Uterus (tissue), 4 donors: ENCODE data around the gene SLC5A5. TPM values are rescaled to one million over a fixed set of nuclear protein-coding genes. Genes with fewer than 3 reads are reported as not detected.

ENCODE experiments used
- DNase-seq, 2 donors: peaks; one replicate each; pipeline ENCODE4 v3.0.0-alpha.2; 2019 to 2020
- H3K27ac ChIP-seq, 2 donors: fragments of 200-600 bp; sonication (generic); 1 replicate in 1 of 2; 2 replicates in 1 of 2; pipeline ENCODE4 v1.5.1; 2016 to 2018
- H3K27me3 ChIP-seq, 2 donors: fragments of 200-600 bp; sonication (generic); one replicate each; pipeline ENCODE4 v1.5.1; 2018 to 2019; ENCODE audit warnings: control low read depth in 1 of 2
- H3K36me3 ChIP-seq, 2 donors: fragments of 200-600 bp; sonication (generic); one replicate each; pipeline ENCODE4 v1.5.1; 2019; ENCODE audit warnings: control low read depth in 1 of 2
- H3K4me1 ChIP-seq, 2 donors: fragments of 200-600 bp; sonication (generic); one replicate each; pipeline ENCODE4 v1.5.1; 2018 to 2019; ENCODE audit warnings: control low read depth in 1 of 2
- H3K4me3 ChIP-seq, 2 donors: fragments of 200-600 bp; sonication (generic); 1 replicate in 1 of 2; 2 replicates in 1 of 2; pipeline ENCODE4 v1.5.1; 2018 to 2019; ENCODE audit warnings: mild to moderate bottlenecking in 1 of 2
- H3K9me3 ChIP-seq, 2 donors: fragments of 200-600 bp; sonication (generic); one replicate each; pipeline ENCODE4 v1.5.1; 2019; ENCODE audit warnings: control low read depth in 1 of 2
- POLR2A ChIP-seq, 2 donors: fragments of 450-650 bp; IDR thresholded peaks; one replicate each; pipeline ENCODE4 v1.6.1; 2016; ENCODE audit warnings: antibody characterized with exemption in 2 of 2, mild to moderate bottlenecking in 1 of 2, moderate library complexity in 1 of 2
- intact Hi-C: fragments of 100-400 bp; cut with DNase I; formaldehyde crosslinking; loops from one replicate; pipeline ENCODE4 v1.15.1; 2023; ENCODE audit warnings: low total_unique reads
- total RNA-seq, 4 donors: library from RNA; depleted of rRNA in 3 of 4; stranded (reverse); fragments of >200 nt in 3 of 4; gene quantifications; one replicate each; pipeline versions ENCODE4 v1.1.0 to v1.2.4, GENCODE V29; 2014 to 2023
- TF ChIP-seq, protein P1 (sequence below), 4 experiments: fragments of 200-600 bp in 2 of 4; fragments of 450-650 bp in 2 of 4; sonication (generic) in 2 of 4; IDR thresholded peaks; one replicate each; pipeline ENCODE4 v1.5.1; 2016 to 2019; ENCODE audit warnings: antibody characterized with exemption in 4 of 4, mild to moderate bottlenecking in 2 of 4, moderate library complexity in 1 of 4
- donor health status: DM: yes; HTN: yes; CAD: no.

Gene SLC5A5
- total RNA-seq, 4 donors from 2014 or later = not detected

DNA sequence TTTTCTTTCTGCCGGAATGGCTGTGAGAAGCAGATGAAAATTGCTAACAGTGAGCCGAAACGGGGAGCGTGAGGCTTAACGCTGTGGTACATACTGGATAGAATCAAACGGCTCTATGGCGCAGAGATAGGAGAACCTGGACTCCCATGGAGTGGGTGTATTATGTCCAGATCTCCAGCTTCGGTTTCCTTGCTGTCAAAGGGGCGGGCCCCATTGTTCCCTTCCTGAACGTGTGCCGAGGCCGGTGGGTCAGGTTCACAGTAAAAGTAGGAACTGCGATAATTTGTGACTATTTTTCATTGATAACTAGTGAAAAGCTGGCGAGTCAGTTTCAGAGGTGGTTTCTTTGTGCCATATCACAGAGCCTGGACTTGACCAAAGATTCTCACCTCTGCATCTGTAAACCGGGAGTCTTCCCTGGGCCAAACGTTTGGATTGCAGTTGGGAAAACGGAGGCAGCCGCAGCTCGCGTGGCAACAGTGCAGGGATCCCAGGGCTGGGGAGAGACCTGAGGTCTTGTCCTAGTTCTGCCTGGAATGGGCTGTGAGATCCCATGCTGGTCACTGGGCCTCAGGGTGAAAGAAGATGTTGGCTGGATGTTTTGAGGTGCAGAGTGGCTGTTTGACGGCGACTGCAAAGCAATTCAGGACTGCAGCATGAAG, 11.3 kb upstream of the SLC5A5 start:
- Histone ChIP-seq H3K27me3 (no peaks in the 10 kb centered on the region), H3K36me3 (no peaks in the 10 kb centered on the region), H3K4me1 (peaks cover 0 to 4% of the 10 kb centered on the region in 2 donors), H3K27ac (peak overlapping the region; percentile 87 to 88), H3K4me3 (peak overlapping the region; percentile 78 to 92), H3K9me3 (no peaks in the 10 kb centered on the region)
- intact Hi-C loops = loop anchor here (10.0 kb wide), 1 partner anchor 134 kb away; no protein-coding TSS in a partner anchor
- TF ChIP-seq POLR2A (IDR thresholded peaks at IDR 0.05) = no peak
- TF ChIP-seq, protein P1, sequence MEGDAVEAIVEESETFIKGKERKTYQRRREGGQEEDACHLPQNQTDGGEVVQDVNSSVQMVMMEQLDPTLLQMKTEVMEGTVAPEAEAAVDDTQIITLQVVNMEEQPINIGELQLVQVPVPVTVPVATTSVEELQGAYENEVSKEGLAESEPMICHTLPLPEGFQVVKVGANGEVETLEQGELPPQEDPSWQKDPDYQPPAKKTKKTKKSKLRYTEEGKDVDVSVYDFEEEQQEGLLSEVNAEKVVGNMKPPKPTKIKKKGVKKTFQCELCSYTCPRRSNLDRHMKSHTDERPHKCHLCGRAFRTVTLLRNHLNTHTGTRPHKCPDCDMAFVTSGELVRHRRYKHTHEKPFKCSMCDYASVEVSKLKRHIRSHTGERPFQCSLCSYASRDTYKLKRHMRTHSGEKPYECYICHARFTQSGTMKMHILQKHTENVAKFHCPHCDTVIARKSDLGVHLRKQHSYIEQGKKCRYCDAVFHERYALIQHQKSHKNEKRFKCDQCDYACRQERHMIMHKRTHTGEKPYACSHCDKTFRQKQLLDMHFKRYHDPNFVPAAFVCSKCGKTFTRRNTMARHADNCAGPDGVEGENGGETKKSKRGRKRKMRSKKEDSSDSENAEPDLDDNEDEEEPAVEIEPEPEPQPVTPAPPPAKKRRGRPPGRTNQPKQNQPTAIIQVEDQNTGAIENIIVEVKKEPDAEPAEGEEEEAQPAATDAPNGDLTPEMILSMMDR (IDR thresholded peaks at IDR 0.05) = no peak
- no peak for DNase-seq

DNA sequence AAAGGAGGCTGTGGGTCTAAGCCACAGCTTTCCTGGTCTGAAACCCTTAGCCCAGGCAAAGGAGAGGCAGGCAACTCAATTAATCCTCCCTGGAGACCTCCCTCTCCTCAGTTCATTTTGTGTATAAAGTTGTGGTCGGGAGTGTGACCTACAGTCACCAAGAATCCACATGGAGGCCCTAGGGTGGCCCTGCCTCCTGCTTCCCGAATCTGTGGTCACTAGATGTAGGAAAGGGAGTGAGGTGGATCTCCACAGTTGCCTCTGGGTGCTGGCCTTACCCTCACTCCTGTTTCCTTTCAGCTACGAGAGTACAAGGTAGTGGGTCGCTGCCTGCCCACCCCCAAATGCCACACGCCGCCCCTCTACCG, 10.8 kb upstream of the SLC5A5 start:
- intact Hi-C loops = loop anchor here (10.0 kb wide), 1 partner anchor 134 kb away; no protein-coding TSS in a partner anchor
- H3K4me1 ChIP-seq = peaks cover 0 to 4% of the 10 kb centered on the region in 2 donors

DNA sequence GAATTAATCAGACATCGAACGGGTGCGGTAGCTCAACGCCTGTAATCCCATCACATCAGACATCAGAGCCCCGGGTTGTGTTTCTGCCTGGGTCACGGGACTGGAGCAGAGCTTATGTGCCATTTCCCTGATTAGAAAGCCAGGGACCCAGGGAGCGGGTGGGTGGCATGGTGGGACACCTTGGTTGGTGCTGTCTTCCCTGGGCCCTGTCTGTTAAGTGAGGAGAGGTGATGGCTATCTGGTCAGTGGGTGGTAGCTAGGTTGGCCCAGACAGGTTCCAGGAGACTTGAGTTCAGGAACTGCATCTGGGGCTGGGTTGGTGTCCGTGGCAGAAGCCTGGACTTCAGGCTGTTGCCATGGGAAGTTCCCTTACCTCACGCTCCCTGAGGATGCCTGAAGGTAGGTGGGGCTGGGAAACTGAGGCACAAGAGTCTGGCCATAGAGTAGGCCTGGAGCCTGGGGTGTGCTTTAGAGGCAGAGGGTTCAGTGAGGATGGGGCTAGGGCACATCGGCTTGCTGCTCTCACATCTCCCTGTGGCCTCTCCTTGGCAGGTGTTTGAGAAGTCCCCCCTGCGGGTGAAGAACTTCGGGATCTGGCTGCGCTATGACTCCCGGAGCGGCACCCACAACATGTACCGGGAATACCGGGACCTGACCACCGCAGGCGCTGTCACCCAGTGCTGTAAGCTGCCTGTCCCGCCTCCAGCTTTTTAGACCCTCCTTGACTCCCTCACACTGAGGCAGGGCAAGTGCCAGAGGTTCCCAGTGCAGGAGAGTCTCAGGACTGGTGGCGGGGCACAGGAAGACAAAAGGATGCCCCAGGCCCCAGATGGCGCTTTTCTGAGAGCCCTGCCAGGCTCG, 10.0 kb upstream of the SLC5A5 start:
- H3K4me1 ChIP-seq = peaks cover 0 to 4% of the 10 kb centered on the region in 2 donors
- H3K4me3 ChIP-seq = no peak overlapping the region
- intact Hi-C loops = loop anchor here (10.0 kb wide), 1 partner anchor 133 kb away; no protein-coding TSS in a partner anchor
- TF ChIP-seq POLR2A (IDR thresholded peaks at IDR 0.05) = no peak
- TF ChIP-seq, protein P1 (IDR thresholded peaks at IDR 0.05) = no peak
- no peaks in the 10 kb centered on the region for H3K27me3 ChIP-seq
- no peak overlapping the region for H3K27ac ChIP-seq
- no peaks in the 10 kb centered on the region for H3K9me3 ChIP-seq
- no peaks in the 10 kb centered on the region for H3K36me3 ChIP-seq
- DNase-seq = no peak

More for the DNA sequence above, 10.8 kb upstream of the SLC5A5 start:
- no peak for DNase-seq
- Histone ChIP-seq H3K9me3 (no peaks in the 10 kb centered on the region), H3K4me3 (peak overlapping the region; percentile 78 to 92), H3K36me3 (no peaks in the 10 kb centered on the region), H3K27me3 (no peaks in the 10 kb centered on the region), H3K27ac (peak overlapping the region; percentile 87 to 88)
- TF ChIP-seq, protein P1 (IDR thresholded peaks at IDR 0.05) = no peak
- no peak for TF ChIP-seq POLR2A (IDR thresholded peaks at IDR 0.05)

DNA sequence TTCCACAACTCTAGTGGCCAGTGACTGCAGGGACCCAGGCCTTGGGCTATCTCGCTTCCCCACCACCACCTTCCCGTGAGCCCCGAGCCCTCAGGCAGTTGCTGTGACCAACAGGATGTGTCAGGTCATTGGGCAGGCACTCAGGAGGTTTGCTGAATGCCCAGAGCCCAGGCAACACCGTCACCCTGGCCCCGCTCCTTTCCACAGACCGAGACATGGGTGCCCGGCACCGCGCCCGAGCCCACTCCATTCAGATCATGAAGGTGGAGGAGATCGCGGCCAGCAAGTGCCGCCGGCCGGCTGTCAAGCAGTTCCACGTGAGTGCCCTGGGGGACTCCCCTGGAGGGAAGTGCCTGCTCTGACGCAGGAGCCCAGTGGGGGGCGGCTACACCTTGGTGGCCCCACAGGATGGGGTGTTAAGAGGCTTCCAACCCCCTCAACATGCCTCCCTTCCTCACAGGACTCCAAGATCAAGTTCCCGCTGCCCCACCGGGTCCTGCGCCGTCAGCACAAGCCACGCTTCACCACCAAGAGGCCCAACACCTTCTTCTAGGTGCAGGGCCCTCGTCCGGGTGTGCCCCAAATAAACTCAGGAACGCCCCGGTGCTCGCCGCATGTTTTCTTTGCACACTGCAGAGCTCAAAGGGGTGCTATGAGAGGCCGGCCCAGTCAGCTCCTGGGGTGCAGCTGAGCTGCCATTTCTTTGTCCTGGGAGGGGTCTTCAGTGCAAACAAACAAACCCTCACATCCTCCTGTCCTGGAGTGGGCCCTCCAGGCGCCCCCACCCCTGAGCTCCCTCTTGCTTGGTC, 8.8 kb upstream of the SLC5A5 start:
- Histone ChIP-seq H3K9me3 (no peaks in the 10 kb centered on the region), H3K27me3 (no peaks in the 10 kb centered on the region), H3K4me1 (peaks cover 0 to 4% of the 10 kb centered on the region in 2 donors), H3K36me3 (no peaks in the 10 kb centered on the region), H3K4me3 (no peak overlapping the region), H3K27ac (no peak overlapping the region)
- no peak for DNase-seq
- intact Hi-C loops = loop anchor here (10.0 kb wide), 1 partner anchor 132 kb away; no protein-coding TSS in a partner anchor
- TF ChIP-seq, protein P1 (IDR thresholded peaks at IDR 0.05) = no peak
- no peak for TF ChIP-seq POLR2A (IDR thresholded peaks at IDR 0.05)
